H9 (cell line): ENCODE data around the gene CDK15. TPM values are rescaled to one million over a fixed set of nuclear protein-coding genes. Genes with fewer than 3 reads are reported as not detected.

Source experiments
- DNase-seq: peaks from one replicate; pipeline ENCODE4 v3.0.0-alpha.2; 2017
- H2AFZ ChIP-seq: one replicate; pipeline ENCODE4 v1.6.1; 2013; ENCODE audit warnings: mild to moderate bottlenecking, low read length, control low read depth, moderate library complexity
- H2AK5ac ChIP-seq: 2 replicates; pipeline ENCODE4 v1.6.1; 2013; ENCODE audit warnings: low read length, control low read depth, mixed read lengths; ENCODE audit not compliant: insufficient read length
- H2BK120ac ChIP-seq: one replicate; pipeline ENCODE4 v1.6.1; 2013; ENCODE audit warnings: low read depth, mild to moderate bottlenecking, low read length, control low read depth, inconsistent platforms; ENCODE audit not compliant: poor library complexity, severe bottlenecking
- H2BK12ac ChIP-seq: 2 replicates; pipeline ENCODE4 v1.6.1; 2013; ENCODE audit warnings: low read length, control low read depth, mixed read lengths, low read depth; ENCODE audit not compliant: insufficient read length
- H2BK15ac ChIP-seq: 2 replicates; pipeline ENCODE4 v1.6.1; 2013; ENCODE audit warnings: low read depth, low read length, control low read depth
- H2BK20ac ChIP-seq: one replicate; pipeline ENCODE4 v1.6.1; 2013; ENCODE audit warnings: low read depth, mild to moderate bottlenecking, low read length, control low read depth, inconsistent platforms; ENCODE audit not compliant: poor library complexity, severe bottlenecking
- H2BK5ac ChIP-seq: 2 replicates; pipeline ENCODE4 v1.6.1; 2013; ENCODE audit warnings: low read length, control low read depth, mixed read lengths; ENCODE audit not compliant: insufficient read length
- H3K14ac ChIP-seq: 2 replicates; pipeline ENCODE4 v1.6.1; 2013; ENCODE audit warnings: low read length, control low read depth; ENCODE audit not compliant: insufficient read depth
- H3K18ac ChIP-seq: 2 replicates; pipeline ENCODE4 v1.6.1; 2013; ENCODE audit warnings: low read depth, mild to moderate bottlenecking, mixed read lengths, low read length, control low read depth; ENCODE audit not compliant: insufficient read length
- H3K23ac ChIP-seq: 2 replicates; pipeline ENCODE4 v1.6.1; 2013; ENCODE audit warnings: low read length, control low read depth, mixed read lengths, low read depth; ENCODE audit not compliant: insufficient read length
- H3K23me2 ChIP-seq: 2 replicates; pipeline ENCODE4 v1.6.1; 2013; ENCODE audit warnings: low read depth, mild to moderate bottlenecking, mixed read lengths, low read length, control low read depth; ENCODE audit not compliant: insufficient read length, poor library complexity, severe bottlenecking
- H3K27ac ChIP-seq: 2 replicates; pipeline ENCODE4 v1.5.1; 2013; ENCODE audit warnings: low read length, control low read depth, mixed read lengths, low read depth; ENCODE audit not compliant: insufficient read length
- H3K27me3 ChIP-seq: 2 replicates; pipeline ENCODE4 v1.6.1; 2013; ENCODE audit warnings: low read length, control low read depth, inconsistent platforms; ENCODE audit not compliant: insufficient read depth
- H3K4ac ChIP-seq: 2 replicates; pipeline ENCODE4 v1.6.1; 2013; ENCODE audit warnings: low read depth, mild to moderate bottlenecking, control low read depth, inconsistent platforms, low read length, moderate library complexity
- H3K4me1 ChIP-seq: 2 replicates; pipeline ENCODE4 v1.6.1; 2013; ENCODE audit warnings: low read length, control low read depth, inconsistent platforms; ENCODE audit not compliant: insufficient read depth
- H3K4me2 ChIP-seq: 2 replicates; pipeline ENCODE4 v1.6.1; 2013; ENCODE audit warnings: low read length, control low read depth, mixed read lengths; ENCODE audit not compliant: insufficient read length, insufficient read depth
- H3K56ac ChIP-seq: 2 replicates; pipeline ENCODE4 v1.6.1; 2013; ENCODE audit warnings: low read depth, mild to moderate bottlenecking, mixed read lengths, low read length, control low read depth; ENCODE audit not compliant: insufficient read length
- H3K79me1 ChIP-seq: 2 replicates; pipeline ENCODE4 v1.6.1; 2013; ENCODE audit warnings: low read depth, mild to moderate bottlenecking, moderate library complexity, low read length, control low read depth, inconsistent platforms; ENCODE audit not compliant: insufficient read depth, poor library complexity, severe bottlenecking
- H3K79me2 ChIP-seq: 2 replicates; pipeline ENCODE4 v1.6.1; 2013; ENCODE audit warnings: low read length, control low read depth, inconsistent platforms; ENCODE audit not compliant: insufficient read depth
- H3K9ac ChIP-seq: 2 replicates; pipeline ENCODE4 v1.6.1; 2013; ENCODE audit warnings: low read length, control low read depth, mixed read lengths; ENCODE audit not compliant: insufficient read length; ENCODE audit errors: extremely low read depth
- H3K9me3 ChIP-seq: one replicate; pipeline ENCODE4 v1.6.1; 2013; ENCODE audit warnings: low read depth, low read length, inconsistent platforms; ENCODE audit not compliant: control insufficient read depth
- H3T11ph ChIP-seq: one replicate; pipeline ENCODE4 v1.6.1; 2013; ENCODE audit warnings: mild to moderate bottlenecking, low read length, control low read depth, inconsistent platforms
- H4K20me1 ChIP-seq: one replicate; pipeline ENCODE4 v1.6.1; 2013; ENCODE audit not compliant: control insufficient read depth, insufficient read length, insufficient read depth
- H4K5ac ChIP-seq: 2 replicates; pipeline ENCODE4 v1.6.1; 2013; ENCODE audit warnings: low read depth, mild to moderate bottlenecking, mixed read lengths, low read length, control low read depth; ENCODE audit not compliant: insufficient read length
- H4K8ac ChIP-seq: replicated peaks from 2 replicates; pipeline ENCODE4 v1.6.1; 2013; ENCODE audit warnings: low read length, control low read depth, mixed read lengths, low read depth; ENCODE audit not compliant: insufficient read length
- H4K91ac ChIP-seq: 2 replicates; pipeline ENCODE4 v1.6.1; 2013; ENCODE audit warnings: low read depth, mild to moderate bottlenecking, moderate library complexity, mixed read lengths, low read length, control low read depth; ENCODE audit not compliant: insufficient read length
- H3K27ac Mint-ChIP-seq, 3 experiments: 2 replicates in 2 of 3; 3 replicates in 1 of 3; pipeline ENCODE4 v1.8.0; 2020 to 2021; ENCODE audit warnings: mixed read lengths in 3 of 3, mild to moderate bottlenecking in 1 of 3, moderate library complexity in 1 of 3
- H3K27me3 Mint-ChIP-seq: 2 replicates; pipeline ENCODE4 v1.8.0; 2021; ENCODE audit warnings: low read depth, mild to moderate bottlenecking, moderate library complexity, mixed read lengths
- H3K36me3 Mint-ChIP-seq, 3 experiments: 2 replicates in 2 of 3; 3 replicates in 1 of 3; pipeline ENCODE4 v1.8.0; 2020 to 2021; ENCODE audit warnings: low read depth in 3 of 3, mixed read lengths in 3 of 3; ENCODE audit not compliant: insufficient read depth in 1 of 3
- H3K4me1 Mint-ChIP-seq, 2 experiments: 2 replicates each; pipeline ENCODE4 v1.8.0; 2020; ENCODE audit warnings: mixed read lengths in 2 of 2
- H3K4me3 Mint-ChIP-seq, 2 experiments: 2 replicates in 1 of 2; 3 replicates in 1 of 2; pipeline ENCODE4 v1.8.0; 2020 to 2021; ENCODE audit warnings: mild to moderate bottlenecking in 2 of 2, mixed read lengths in 2 of 2, moderate library complexity in 1 of 2
- H3K9me3 Mint-ChIP-seq, 2 experiments: 2 replicates in 1 of 2; 3 replicates in 1 of 2; pipeline ENCODE4 v1.8.0; 2020; ENCODE audit warnings: mild to moderate bottlenecking in 2 of 2, mixed read lengths in 2 of 2, moderate library complexity in 1 of 2
- WGBS: extraction: QIAGEN DNeasy Blood & Tissue Kit; methylation state at CpG from one replicate; pipeline ENCODE4 v1.1.7; 2013; ENCODE audit warnings: missing lambda C conversion rate, low lambda C conversion rate, mixed read lengths; ENCODE audit not compliant: insufficient read length; ENCODE audit errors: extremely low coverage; 5-methylcytosine and 5-hydroxymethylcytosine counted together
- total RNA-seq: library from RNA; stranded (reverse); gene quantifications from 2 replicates; pipeline ENCODE4 v1.2.1, GENCODE V29; 2021
- TF ChIP-seq, protein P1 (sequence below): fragments of 200-600 bp; sonication (generic); conservative IDR thresholded peaks from 3 replicates; pipeline ENCODE4 v1.8.0; 2021; ENCODE audit warnings: antibody characterized with exemption, mild to moderate bottlenecking

CDK15 gene
- total RNA-seq, 1 experiment from 2014 or later, result not detected

DNA sequence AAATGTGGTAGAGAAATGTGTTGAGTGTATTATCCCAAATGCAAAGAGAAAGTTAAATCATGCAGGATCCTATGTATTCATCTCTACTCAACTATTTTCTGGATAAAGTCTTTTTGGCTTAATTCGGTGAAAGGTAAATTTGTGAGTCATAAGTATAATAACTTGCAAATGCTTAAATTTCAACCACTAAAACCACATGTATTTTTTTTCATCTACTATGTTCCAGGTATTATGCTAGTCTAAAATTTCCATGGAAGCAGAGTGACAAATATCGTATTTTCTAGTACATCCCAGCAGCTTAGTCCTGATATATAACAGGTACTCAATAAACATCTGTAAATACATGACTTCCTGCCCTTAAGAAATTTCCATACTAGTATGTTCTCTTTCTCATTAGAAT is 31.8 kb upstream of the CDK15 start:
- H4K20me1 ChIP-seq, result no peaks in the 10 kb centered on the region
- no peak overlapping the region for H3K4ac ChIP-seq
- no peaks in the 10 kb centered on the region for H3K23me2 ChIP-seq
- no peak overlapping the region for H2BK15ac ChIP-seq
- TF ChIP-seq, protein P1, sequence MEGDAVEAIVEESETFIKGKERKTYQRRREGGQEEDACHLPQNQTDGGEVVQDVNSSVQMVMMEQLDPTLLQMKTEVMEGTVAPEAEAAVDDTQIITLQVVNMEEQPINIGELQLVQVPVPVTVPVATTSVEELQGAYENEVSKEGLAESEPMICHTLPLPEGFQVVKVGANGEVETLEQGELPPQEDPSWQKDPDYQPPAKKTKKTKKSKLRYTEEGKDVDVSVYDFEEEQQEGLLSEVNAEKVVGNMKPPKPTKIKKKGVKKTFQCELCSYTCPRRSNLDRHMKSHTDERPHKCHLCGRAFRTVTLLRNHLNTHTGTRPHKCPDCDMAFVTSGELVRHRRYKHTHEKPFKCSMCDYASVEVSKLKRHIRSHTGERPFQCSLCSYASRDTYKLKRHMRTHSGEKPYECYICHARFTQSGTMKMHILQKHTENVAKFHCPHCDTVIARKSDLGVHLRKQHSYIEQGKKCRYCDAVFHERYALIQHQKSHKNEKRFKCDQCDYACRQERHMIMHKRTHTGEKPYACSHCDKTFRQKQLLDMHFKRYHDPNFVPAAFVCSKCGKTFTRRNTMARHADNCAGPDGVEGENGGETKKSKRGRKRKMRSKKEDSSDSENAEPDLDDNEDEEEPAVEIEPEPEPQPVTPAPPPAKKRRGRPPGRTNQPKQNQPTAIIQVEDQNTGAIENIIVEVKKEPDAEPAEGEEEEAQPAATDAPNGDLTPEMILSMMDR, result no peak
- H3K18ac ChIP-seq, result no peak overlapping the region
- H3K9me3 Mint-ChIP-seq, result no peaks in the 10 kb centered on the region
- DNase-seq, result no peak
- H4K8ac ChIP-seq, result no peak overlapping the region
- no CpG with 5 or more reads among the region's 2 CpGs for WGBS
- H3K27me3 Mint-ChIP-seq, result no peaks in the 10 kb centered on the region
- H3K36me3 Mint-ChIP-seq, result no peaks in the 10 kb centered on the region; a peak in 1 of 7 replicates
- no peak overlapping the region for H2BK120ac ChIP-seq
- no peak overlapping the region for H3K23ac ChIP-seq
- no peak overlapping the region for H4K91ac ChIP-seq
- no peak overlapping the region for H2BK20ac ChIP-seq
- no peak overlapping the region for H3K4me3 Mint-ChIP-seq
- H3K4me2 ChIP-seq, result no peak overlapping the region
- H3K14ac ChIP-seq, result no peak overlapping the region
- no peak overlapping the region for H3K56ac ChIP-seq
- H3K27ac ChIP-seq, result no peak overlapping the region
- no peak overlapping the region for H4K5ac ChIP-seq
- H2BK12ac ChIP-seq, result no peak overlapping the region
- H3K79me2 ChIP-seq, result peaks cover 14% of the 10 kb centered on the region; the same call in 1 of the 2 replicates
- H3K4me1 ChIP-seq, result peaks cover 6% of the 10 kb centered on the region; the same call in 1 of the 2 replicates
- no peak overlapping the region for H3K9ac ChIP-seq
- H3K4me1 Mint-ChIP-seq, result peaks cover 32 to 48% of the 10 kb centered on the region in 2 experiments
- H2AFZ ChIP-seq, result no peak overlapping the region
- H2BK5ac ChIP-seq, result no peak overlapping the region
- H3K27ac Mint-ChIP-seq, result no peak overlapping the region
- H3T11ph ChIP-seq, result no peak overlapping the region
- no peaks in the 10 kb centered on the region for H3K9me3 ChIP-seq
- H3K27me3 ChIP-seq, result no peaks in the 10 kb centered on the region
- H2AK5ac ChIP-seq, result no peak overlapping the region
- H3K79me1 ChIP-seq, result no peaks in the 10 kb centered on the region
